ENCODE data around the gene ADAMTS9.

DNA sequence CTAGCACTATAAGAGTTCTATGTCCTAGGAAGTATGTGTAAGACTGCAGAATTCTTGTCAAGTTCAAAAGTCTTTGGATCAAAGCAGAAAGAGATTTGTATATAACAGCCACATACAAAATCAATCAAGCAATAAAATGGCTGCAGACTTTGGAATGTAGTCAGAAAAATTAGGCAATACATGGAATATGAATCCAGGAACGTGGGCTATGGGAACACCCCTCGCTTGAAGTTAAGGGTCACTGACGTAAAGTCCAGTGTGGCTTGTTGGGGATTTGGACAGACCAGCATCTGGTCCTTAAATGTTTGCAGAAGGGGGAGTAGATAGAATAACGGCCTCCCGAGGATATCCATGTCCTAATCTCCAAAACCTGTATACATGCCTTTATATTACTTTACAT lies 178.6 kb downstream of the ADAMTS9 start:
- no peak for TF ChIP-seq EZH2 (IDR thresholded peaks at IDR 0.05; ENCODE audit: low read depth)
- TF ChIP-seq, protein P1, sequence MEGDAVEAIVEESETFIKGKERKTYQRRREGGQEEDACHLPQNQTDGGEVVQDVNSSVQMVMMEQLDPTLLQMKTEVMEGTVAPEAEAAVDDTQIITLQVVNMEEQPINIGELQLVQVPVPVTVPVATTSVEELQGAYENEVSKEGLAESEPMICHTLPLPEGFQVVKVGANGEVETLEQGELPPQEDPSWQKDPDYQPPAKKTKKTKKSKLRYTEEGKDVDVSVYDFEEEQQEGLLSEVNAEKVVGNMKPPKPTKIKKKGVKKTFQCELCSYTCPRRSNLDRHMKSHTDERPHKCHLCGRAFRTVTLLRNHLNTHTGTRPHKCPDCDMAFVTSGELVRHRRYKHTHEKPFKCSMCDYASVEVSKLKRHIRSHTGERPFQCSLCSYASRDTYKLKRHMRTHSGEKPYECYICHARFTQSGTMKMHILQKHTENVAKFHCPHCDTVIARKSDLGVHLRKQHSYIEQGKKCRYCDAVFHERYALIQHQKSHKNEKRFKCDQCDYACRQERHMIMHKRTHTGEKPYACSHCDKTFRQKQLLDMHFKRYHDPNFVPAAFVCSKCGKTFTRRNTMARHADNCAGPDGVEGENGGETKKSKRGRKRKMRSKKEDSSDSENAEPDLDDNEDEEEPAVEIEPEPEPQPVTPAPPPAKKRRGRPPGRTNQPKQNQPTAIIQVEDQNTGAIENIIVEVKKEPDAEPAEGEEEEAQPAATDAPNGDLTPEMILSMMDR (conservative IDR thresholded peaks at IDR 0.05), result no peak

Measured in PC-9 (cell line).